GM13976 (cell line): Measurements from ENCODE around the gene HOXB5.
A peak's percentile ranks its signal among the peaks of the same experiment; 100 is the strongest.

Experiments
- DNase-seq: peaks from one replicate; pipeline ENCODE4 v3.0.0; 2012; ENCODE audit warnings: low spot score
- CTCF ChIP-seq: IDR thresholded peaks from 2 replicates; pipeline ENCODE4 v1.5.1; 2012; ENCODE audit warnings: borderline replicate concordance, mild to moderate bottlenecking; ENCODE audit not compliant: insufficient read depth; ENCODE audit errors: extremely low read depth, missing control alignments, control extremely low read depth
- in situ Hi-C: fragments of 300-500 bp; cut with MboI; formaldehyde crosslinking; loops from one replicate; pipeline ENCODE4 v1.12.0; 2022; ENCODE audit warnings: low sequenced_read_pairs, mixed read lengths, inconsistent platforms; ENCODE audit not compliant: unreplicated experiment

HOXB5 gene

GRCh38 chr17:48639982-48640857, 46.6 kb upstream of the HOXB5 start:
- DNase-seq, result no peak
- no peak for TF ChIP-seq CTCF
- in situ Hi-C loops, result no loop called here

DNA sequence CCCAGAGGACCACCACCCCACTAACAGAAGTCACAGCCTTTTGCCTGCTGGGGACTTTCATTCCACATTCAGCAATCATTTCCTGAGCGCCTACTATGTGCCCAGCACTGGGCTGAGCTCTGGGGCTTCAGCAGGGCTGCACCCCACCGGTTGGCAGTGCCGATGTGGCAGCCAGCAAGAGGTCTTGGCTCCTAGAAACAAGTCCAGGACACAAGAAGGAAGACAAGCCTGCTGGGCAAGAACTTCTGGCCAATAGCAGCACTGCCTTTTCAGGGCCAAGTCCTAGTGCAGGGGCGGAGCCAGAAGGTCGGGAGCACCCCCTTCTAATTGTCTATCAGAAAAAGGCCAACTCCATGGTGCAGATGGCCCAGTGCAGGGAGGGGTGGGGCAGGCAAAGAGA, 45.6 kb upstream of the HOXB5 start:
- in situ Hi-C loops, result no loop called here
- TF ChIP-seq CTCF, result no peak
- no peak for DNase-seq

- in situ Hi-C loops, result no loop called here
- TF ChIP-seq CTCF, result no peak
- DNase-seq, result no peak
Observed at GRCh38 chr17:48637323-48638260, 44.0 kb upstream of the HOXB5 start.

- DNase-seq, result peak; percentile 86
- TF ChIP-seq CTCF, result peak; percentile 72
- in situ Hi-C loops, result no loop called here
Observed at GRCh38 chr17:48636177-48637018, 42.8 kb upstream of the HOXB5 start.

- in situ Hi-C loops, result no loop called here
- DNase-seq, result no peak
- no peak for TF ChIP-seq CTCF
Observed at GRCh38 chr17:48634493-48635208, 41.1 kb upstream of the HOXB5 start.
